ENCODE results near the gene WDR46.

The WDR46 gene

DNA sequence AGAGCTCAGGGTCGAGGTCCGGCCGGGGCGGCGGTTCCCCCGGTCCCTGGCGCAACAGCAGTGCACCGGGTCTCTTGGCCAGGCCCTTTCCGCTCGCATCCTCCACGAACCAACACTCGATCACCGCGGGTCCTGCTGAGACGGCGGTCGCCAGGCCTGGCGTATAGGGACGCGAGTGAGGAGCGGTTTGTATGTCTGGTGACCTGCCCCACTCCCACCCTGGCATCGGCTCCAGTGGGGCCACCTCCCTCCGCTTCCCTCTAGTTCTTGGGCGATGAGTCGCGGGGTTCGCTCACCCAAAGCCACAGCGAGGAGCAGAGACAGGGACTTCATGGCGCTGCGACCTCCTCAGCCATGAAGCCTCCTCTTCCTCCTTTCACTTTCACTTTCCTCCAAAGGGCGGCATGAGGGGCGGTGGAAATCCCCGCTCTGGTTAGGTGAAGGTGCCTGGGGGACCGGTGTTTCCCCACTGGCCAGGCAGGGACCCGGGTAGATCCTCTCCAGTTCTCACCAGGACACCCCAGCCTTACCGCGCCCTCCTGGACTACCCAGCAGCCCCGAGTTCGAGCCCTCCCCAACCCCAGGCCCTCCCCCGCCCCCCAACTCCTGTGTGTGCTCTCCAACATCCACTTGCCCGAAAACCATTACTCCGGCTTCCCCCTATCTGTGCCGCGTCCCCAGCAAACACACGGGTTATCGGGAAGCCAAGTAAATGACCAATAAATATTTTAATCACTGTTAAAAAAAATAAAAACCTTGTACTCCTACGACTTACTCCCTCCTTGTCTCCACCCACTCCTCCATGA is 24.9 kb upstream of the WDR46 start, which contains the start of gene TAPBP:
TAPBP (minus strand) TSS at position 370 of the 806 bp plus-strand sequence; CDS start at position 333, 37 bp downstream.
- DNase-seq = peak; percentile 81

DNA sequence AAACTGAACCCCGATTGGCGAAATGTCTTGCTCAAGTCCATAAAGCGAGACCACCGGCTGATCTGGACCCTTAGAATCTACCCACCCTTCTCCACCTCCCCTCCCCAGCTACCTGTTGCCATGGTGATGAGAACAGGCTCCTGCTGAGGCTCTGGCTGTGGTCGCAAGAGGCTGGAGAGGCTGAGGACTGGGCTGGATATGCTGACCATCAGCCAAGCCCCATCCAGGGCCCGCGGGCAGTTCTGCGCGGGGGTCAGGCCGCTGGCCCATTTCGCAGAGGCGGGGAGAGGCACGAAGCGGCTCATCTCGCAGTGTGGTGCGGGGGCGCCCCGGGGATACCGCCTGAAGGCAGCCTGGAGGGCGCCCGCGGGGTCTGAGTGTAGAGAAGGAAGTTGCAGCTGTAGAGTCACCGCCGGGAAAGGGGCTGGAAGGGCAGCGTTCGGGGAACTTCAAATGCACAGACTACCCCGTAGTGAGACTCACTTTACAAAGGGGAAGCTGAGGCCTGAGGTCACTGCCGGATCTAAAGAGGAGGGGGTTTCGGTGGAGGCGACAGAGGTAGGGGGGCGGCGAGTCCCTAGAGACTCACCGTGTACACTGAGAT is 24.2 kb upstream of the WDR46 start:
- DNase-seq = peak; percentile 29

DNA sequence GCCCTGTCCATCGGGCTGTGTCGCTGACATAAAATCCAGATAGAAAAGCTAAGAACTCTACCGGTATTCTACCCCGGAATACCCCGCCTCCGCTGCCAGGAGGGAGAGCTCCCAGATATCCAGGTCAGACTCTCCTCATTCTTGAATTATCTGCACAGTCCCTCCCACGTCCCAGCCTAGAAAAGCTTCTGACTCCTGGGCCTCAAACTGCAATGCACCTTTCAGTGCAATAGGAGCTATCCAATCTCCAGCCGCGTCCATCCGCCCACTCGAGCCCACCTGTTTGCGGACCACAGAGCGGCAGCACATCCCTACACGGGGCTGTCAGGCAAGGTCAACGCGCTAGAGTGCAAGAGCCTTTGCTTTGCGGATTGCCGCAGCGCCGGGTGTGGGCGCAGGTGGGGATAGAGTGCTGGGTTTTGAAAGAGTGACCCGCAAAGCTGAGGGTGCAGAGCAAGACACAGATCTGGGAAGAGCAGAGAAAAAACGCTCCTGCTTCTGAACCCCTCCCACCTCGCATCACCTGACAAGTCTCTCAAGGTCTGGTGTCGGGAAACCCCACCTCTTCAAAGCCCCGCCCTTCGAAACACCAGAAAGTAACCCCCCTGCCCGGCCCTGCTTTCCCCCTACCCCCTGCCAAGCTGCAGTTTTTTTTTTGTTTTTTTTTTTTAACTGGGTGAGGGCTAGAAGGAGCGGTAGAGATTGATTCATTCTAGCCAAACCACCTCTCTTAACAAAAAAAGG is 23.5 kb upstream of the WDR46 start:
- peak; percentile 74 for DNase-seq

DNA sequence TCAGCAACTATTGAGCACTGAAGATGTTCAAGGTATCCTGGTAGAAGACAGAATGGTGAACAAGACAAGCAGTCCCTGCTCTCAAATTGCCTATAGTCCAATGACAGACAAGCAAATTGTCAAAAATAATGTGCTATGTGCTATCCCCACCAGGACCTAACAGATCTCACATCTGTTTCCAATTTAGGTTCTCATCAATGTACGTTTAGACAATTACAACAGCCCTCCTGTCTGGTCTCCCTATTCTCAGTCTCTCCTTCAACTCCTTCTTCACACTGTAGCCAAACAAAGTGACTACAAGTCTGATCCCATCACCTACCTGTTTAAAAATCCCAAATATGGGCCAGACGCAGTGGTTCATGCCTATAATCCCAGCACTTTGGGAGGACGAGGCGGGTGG is 17.3 kb upstream of the WDR46 start:
- no peak for DNase-seq

DNA sequence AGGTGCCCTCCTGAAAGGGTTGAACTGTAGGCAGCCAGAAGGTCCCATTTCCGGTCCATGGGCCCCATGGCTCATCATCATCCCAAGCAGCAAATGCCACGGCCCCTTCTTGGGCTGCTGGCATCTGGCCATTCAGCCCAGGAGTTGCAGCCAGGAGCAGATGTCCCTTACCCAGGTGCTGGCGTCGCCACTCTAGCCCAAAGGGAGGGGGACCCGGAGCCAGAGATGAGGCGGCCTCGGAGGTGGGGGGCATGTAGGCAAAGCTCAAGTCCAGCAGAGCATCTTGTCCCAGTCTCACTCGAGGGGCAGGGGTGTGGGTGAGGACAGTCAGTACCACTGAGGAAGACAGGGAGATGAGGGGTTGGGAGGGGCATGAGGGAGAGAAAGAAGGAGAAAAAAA is 16.0 kb upstream of the WDR46 start:
- DNase-seq = no peak

DNA sequence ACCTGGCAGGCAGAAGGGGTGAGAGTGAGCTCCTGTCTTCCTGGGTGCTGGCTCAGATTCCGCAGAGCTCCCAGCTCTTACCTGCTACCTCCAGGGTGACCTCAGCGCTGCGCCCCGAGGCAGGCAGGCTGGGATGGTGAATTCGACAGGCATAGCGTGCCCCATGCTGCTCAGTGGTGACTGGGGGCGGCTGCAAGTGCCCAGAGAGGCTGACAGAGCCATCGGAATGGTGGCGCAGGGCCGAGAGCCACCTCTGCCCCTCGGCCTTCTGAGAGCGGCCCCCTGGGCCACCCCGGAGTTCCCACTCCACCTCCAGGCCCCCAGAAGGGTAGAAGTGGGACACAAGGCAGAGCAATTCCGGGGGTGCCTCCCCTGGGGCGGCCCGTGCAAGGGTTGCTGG is 15.2 kb upstream of the WDR46 start:
- no peak for DNase-seq

DNA sequence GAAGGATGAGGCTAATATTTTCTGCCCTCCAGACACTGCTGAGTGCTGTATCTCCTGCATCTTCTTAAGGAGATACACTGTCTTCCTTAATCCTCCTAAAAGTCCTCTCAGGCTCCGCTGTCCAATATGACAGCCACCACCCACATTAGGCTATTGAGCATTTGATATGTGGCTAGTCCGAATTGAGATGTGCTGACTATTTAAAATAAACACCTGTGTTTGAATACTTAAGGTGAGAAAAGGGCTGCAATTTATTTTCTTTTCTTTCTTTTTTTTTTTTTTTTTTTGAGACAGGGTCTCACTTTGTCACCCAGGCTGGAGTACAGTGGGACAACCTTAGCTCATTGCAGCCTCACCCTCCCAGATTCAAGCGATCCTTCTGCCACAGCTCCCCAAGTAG is 12.8 kb upstream of the WDR46 start:
- DNase-seq = no peak

DNA sequence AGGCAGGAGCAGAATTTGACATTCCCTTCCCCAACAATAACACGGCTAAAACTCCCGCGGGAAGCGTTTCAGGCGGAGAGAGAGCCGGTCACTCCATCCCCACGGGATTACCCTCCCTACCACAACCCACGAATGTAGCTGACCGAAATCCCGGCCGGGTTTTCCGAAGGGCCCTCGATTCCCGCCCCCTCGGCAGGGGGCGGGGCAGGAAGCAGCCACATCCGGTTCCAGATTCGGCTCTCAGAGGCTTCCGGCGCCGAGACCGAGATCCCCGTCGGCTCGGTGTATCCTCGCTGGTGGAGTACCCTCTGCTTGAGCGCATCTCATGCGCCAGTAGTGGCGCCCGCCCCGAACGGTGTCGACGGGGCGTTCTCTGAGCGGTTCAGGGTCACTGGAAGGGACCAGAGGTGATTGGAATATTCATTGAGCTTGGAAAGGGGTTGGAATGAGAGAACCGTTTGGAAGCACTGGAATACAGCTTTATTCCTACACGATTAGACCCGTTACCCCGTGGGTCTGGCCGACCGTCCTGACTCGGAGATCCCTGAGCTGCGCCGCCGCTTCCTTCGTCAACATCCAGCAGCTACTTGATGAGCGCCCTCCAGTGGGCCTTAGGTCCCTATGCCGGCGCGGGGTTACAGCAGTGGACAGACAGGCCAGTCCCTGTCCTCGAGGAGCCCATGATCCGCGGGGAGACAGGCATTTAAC is 10.4 kb upstream of the WDR46 start:
- peak; percentile 87 for DNase-seq

DNA sequence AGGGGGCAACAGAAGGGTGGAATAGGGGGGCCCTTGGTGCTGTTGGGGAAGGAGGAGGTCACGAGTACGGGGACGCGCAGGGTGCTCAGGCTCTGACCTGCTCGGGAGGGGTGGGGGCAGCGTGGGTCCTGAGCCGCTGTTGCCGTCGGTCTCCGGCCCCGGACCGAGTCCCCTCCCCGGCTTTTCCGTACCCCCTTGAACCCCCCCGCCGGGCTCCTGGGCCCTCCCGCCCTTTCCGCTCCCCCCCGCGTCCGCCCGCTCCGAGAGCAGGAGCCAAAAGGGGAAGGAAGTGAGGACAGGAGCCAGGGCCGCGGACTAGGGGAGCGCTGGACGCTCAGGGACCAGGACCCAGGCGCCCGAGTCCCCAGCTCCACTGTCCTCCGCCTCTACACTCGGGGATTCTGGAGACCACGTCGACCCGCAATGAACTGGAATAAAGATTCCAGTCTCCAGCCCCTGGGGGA is 9.8 kb upstream of the WDR46 start, which contains the start of gene RGL2:
RGL2 (minus strand) TSS at position 170 of the 464 bp plus-strand sequence. CDS start 332 bp downstream, outside the sequence.
- peak; percentile 49 for DNase-seq

DNA sequence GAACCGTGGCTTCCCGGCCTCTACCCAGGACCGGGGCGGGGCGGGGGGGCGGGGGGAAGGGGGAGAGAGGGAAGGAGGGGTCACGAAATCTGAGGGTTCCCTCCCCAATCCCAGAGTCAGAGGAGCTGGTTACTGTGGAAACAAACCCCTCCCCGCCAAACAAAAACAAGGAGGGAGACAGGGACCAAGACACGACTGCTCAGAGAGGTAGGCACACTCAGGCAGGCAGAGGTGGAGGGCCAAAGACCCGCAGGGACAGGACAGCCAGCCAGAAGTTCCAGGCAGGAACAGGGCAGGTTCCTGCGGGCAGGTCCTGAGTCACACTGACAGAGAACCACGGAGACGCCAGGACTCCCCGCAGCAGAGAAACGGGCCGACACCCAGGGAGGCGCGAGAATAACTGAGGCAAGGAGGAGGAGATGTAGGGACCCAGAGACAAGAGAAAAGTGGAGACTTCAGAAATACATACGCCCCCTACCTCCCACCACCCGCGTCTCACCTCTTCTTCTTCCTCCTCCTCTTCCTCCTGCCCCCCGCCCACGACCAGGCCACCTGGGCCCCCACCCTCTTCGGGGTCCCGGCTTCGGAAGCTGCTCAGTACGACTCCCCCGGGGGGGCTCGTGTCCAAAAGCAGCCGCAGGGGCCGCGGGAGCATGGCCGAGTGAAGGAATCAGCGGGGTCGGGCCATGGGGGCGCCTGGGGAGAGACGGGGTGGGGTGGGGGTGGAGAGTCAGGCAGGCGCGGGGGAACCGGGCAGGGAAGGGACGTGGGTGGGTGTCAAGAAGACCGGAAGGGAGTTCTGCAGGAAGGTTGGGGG is 9.1 kb upstream of the WDR46 start:
- peak; percentile 59 for DNase-seq

DNA sequence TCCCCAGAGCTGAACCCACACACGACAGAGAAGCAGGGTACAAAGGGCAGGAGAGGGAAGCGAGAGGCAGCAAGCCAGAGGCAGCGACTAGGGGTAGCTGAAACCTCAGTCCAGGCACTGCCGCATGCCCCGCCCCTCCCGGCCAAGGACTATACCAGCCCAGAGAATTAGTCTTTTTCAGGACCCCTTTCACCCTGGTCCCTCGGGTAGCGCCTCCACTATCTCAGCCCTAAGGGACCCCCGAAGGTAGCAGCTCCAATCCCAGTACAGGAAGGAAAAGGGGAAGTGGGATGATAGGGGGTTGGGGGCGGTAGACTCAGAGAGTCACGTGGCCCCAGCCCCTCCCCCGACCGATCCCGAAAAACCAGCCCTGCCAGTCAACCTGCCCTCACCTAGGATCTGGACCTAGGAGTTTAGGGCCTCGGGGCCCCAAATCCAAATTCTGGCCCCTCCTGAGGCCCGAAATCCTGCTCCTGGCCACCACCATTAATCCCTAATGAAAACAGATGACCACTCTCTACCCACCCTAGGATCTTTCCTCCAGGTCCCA is 8.4 kb upstream of the WDR46 start:
- no peak for DNase-seq

DNA sequence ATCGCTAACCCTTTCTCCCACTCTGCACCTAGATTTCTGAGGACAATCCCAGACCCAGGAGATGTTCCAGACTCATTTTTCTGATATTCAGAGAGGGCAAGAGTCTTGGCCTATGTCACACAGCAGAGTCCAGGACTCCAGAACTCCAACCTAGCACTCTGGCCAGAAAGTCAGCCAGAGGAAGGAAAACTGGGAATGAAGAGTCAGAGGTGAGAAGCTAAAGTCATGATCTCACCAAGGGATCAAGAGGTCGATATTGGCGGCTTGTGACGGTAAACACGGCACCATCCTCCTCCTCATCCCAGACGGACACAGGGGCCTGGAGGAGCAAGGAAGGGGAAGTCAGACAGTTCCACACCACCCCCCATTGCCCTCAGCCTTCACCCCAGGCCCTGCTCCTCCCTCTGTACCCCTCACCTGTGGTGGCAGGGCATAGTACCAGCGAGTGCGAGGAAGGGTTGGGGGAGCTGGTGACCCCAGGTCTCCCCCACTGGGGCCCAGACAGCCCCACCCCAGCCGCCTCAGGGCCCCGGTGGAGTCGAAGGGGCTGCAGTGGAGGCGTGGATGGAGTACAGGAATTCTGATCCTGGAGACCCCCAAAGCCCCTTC is 7.9 kb upstream of the WDR46 start:
- DNase-seq = no peak

DNA sequence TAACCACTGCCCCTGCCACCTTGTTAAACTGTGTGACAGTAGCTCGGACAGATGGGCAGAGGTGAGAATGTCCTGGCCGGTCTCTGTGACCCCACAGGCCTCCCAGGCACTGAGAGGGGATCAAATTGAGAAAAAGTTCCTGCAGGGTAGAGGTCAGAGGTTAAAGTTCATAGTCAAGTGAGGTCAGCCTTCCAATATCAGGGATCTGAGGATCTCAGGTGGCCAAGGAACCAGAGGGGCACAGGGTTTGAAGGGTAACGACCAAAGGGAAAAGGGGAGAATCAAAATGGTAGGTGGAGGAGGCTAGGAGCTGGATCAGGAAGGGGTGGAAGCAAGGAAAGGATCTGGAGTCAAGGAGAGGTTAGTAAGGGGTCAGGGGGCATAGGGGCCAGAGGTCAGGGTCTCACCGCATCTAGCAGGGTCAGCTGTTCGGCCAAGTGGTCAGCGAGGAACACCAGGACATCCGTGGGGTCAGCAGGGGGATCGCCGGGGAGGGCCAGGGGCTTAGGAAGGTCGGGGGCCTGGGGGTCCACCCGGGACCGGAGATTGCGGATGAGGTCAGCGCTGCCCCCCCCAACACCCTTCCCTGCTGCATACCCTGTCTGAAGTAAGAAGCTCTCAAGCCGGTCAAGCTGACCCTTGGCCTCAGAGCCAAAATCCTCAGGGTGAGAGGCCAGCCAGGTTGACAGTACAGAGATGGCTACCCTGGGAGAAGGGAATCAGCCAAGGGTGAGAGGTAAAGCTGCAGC is 6.8 kb upstream of the WDR46 start:
- no peak for DNase-seq

DNA sequence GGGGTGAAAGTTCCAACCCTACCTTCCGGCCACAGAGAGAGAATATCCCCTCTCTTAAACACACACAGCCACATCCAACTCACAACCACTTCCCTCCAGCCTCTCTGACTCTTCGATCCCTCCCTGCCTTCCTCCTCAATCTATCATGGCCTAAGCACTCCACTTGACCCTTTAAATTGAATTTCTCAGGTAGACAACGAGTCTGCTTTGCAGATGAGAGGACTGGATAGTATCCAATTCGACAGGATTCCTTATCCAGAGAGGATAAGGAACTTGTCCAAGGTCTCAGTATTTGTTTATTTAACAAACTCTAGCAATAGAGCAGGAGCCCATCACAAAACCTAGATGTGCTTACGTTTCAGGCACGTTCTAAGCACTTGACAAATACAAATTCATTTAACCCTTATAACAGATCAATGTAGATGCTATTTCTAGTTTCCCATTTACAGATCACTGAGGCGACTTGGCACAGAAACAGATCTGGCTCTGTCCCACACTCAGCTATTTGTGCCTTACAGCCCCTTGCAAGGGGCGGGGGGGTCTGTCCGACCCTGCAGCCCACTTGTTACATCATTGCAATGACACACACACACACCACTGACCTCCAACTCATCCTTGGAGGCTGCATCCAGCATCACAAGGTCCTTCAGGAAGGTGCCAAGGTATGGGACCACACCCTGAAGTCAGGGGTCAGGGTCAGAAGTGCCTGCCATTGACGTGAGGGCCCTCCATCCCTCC is 5.2 kb upstream of the WDR46 start:
- DNase-seq = no peak

DNA sequence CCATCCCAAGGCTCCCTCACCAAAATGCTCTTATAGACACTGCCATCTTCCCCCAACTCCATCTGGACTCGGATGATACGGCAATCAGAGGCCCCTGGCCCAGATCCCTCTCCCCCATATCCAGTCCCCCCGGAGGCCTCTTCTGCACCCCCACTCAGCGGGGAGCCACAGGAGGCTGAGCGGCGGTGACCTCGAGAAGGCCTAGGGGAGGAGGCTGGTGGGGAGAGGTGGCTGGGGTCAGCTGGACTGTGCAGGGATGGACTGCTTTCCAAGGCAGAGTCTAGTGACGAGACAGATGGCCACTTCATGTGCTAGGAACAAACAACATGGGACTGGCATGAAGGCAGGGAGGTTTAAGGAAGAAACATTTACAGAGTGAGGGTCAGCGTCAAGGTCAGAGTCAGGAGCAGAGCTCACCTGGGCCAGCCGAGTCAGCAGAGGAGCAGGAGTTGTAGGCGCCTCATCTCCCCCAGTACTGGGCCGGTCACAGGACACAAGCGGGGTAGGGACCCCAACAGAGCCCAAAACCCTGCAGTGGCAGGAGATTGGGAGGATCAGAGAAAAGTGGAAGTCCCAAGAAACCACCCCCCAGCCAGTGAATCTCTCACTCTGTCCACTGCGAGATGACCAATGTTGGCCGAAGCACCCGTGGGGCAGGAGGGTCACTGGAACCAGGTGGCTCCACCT is 4.1 kb upstream of the WDR46 start:
- no peak for DNase-seq

DNA sequence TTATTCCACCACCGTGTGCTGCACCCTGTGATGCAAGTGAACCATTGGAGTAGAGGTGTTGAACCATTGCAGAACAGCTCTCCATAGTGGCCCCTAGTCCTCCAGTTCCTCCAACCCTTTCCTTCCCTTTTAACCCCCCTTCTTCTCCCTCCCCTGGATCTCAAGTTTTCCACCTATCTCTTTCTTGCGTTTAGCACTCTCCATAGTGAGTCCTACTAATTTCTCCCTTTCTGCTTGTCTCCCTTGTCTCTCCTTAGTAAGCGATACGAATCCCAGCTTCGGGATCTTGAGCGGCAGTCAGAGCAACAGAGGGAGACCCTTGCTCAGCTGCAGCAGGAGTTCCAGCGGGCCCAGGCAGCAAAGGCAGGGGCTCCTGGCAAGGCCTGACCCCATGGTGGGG is 1.4 kb upstream of the WDR46 start:
- no peak for DNase-seq

DNA sequence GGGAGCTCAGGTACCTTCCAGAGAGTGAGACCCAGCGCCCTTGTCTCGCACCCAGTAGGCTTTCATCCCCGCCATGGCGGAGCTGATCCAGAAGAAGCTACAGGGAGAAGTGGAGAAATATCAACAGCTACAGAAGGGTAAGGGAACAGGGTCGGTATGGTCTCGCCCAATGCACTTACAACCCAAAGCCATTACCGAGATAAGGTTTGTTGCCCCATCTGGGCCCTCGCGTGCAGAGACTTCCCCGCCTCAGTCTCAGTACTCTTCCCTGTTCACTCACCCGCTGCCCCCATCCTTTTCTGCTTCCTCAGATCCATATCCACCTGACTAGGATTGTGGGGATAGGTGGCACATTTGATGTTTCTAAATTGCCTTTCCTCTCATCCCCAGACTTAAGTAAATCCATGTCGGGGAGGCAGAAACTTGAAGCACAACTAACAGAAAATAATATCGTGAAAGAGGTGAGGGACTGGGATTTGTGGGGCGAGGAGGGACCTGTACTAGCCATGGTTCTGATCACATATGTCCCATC is 811 bp upstream of the WDR46 start:
- DNase-seq = no peak

DNA sequence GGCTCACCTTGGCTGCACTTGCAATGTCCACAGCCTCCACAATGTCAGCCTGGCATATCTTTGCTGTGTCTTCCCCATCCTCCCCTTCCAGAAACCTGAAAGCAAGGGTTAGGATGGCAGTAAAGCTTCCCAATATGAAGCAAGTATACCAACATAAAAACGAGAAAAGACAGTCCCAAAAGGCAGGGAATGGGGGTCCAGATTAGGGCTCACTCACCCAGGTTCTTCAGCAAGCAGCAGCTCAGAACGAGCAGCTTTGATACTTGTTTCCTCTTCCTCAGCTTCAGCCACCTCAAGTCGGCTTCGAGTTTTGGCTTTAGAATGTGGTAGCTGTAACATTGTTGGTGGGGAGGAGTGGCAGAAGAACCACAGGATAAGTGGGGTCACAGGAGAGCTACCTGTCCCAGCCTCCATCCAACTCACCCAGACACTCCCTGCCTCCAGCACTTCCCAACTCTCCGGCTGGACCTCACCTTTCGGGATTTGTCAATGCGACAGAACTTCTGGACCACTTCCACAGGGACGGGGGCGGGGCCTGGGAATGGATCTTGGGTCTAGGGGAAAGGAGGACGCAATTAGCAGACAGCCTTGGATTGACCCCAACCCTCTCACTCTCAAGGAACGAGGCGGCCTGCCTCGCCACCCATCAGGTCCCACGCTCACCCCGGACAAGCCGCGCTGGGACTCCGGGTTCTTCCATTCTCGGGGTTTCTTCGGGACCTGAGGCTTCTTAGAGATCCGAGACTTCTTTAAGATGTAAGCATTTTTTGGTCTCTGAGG is 708 bp downstream of the WDR46 start:
- DNase-seq = no peak
